Loucy (cell line): ENCODE results near the gene FGGY.

Experiments
- H2AFZ ChIP-seq: fragments of 200-600 bp; sonication (generic); 2 replicates; pipeline ENCODE4 v1.6.0; 2016; ENCODE audit warnings: antibody characterized with exemption, mild to moderate bottlenecking, low read length, moderate library complexity
- H3F3A ChIP-seq: fragments of 200-600 bp; 2 replicates; pipeline ENCODE4 v1.6.0; 2016; ENCODE audit warnings: antibody characterized with exemption, low read depth, mild to moderate bottlenecking
- H3K27me3 ChIP-seq: fragments of 200-600 bp; sonication (generic); 2 replicates; pipeline ENCODE4 v1.6.1; 2014; ENCODE audit warnings: low read length, mild to moderate bottlenecking; ENCODE audit not compliant: insufficient read depth, poor library complexity, severe bottlenecking
- H3K36me3 ChIP-seq: fragments of 200-600 bp; sonication (generic); 2 replicates; pipeline ENCODE4 v1.6.1; 2016; ENCODE audit warnings: low read length; ENCODE audit not compliant: insufficient read depth
- H3K4me1 ChIP-seq: fragments of 200-600 bp; sonication (generic); 2 replicates; pipeline ENCODE4 v1.5.1; 2014; ENCODE audit warnings: low read length, mild to moderate bottlenecking; ENCODE audit not compliant: insufficient read depth, poor library complexity, severe bottlenecking
- H3K4me2 ChIP-seq: fragments of 200-600 bp; sonication (generic); 2 replicates; pipeline ENCODE4 v1.6.0; 2014; ENCODE audit warnings: antibody characterized with exemption, low read length, low read depth, mild to moderate bottlenecking; ENCODE audit not compliant: poor library complexity, severe bottlenecking
- H3K4me3 ChIP-seq: fragments of 200-600 bp; sonication (generic); 2 replicates; pipeline ENCODE4 v1.5.1; 2014; ENCODE audit warnings: low read length, mild to moderate bottlenecking, mixed read lengths; ENCODE audit not compliant: poor library complexity, severe bottlenecking
- H3K79me2 ChIP-seq: fragments of 200-600 bp; sonication (generic); 2 replicates; pipeline ENCODE4 v1.6.1; 2014; ENCODE audit warnings: low read length; ENCODE audit not compliant: insufficient read depth
- H3K9ac ChIP-seq: fragments of 200-600 bp; sonication (generic); 2 replicates; pipeline ENCODE4 v1.6.0; 2014; ENCODE audit warnings: mild to moderate bottlenecking, low read depth, low read length, moderate library complexity; ENCODE audit not compliant: poor library complexity, severe bottlenecking
- H3K9me2 ChIP-seq: fragments of 200-600 bp; sonication (generic); replicated peaks from 2 replicates; pipeline ENCODE4 v1.6.1; 2016; ENCODE audit warnings: low read depth, low read length, mixed read lengths
- H3K9me3 ChIP-seq: fragments of 200-600 bp; sonication (generic); 2 replicates; pipeline ENCODE4 v1.6.1; 2014; ENCODE audit warnings: mild to moderate bottlenecking, antibody characterized with exemption, low read length, low read depth; ENCODE audit not compliant: insufficient read depth
- H4K20me1 ChIP-seq: fragments of 200-600 bp; sonication (generic); 2 replicates; pipeline ENCODE4 v1.6.0; 2014; ENCODE audit warnings: antibody characterized with exemption, low read length, mild to moderate bottlenecking; ENCODE audit not compliant: insufficient read depth, poor library complexity, severe bottlenecking
- CTCF ChIP-seq: fragments of 200-600 bp; sonication (generic); conservative IDR thresholded peaks from 2 replicates; pipeline ENCODE4 v1.5.1; 2014; ENCODE audit warnings: mild to moderate bottlenecking, antibody characterized with exemption, low read length
- EZH2phosphoT487 ChIP-seq: fragments of 200-600 bp; IDR thresholded peaks from 2 replicates; pipeline ENCODE4 v1.6.1; 2018; ENCODE audit warnings: antibody characterized with exemption, mild to moderate bottlenecking, moderate library complexity, borderline replicate concordance

Gene FGGY

DNA sequence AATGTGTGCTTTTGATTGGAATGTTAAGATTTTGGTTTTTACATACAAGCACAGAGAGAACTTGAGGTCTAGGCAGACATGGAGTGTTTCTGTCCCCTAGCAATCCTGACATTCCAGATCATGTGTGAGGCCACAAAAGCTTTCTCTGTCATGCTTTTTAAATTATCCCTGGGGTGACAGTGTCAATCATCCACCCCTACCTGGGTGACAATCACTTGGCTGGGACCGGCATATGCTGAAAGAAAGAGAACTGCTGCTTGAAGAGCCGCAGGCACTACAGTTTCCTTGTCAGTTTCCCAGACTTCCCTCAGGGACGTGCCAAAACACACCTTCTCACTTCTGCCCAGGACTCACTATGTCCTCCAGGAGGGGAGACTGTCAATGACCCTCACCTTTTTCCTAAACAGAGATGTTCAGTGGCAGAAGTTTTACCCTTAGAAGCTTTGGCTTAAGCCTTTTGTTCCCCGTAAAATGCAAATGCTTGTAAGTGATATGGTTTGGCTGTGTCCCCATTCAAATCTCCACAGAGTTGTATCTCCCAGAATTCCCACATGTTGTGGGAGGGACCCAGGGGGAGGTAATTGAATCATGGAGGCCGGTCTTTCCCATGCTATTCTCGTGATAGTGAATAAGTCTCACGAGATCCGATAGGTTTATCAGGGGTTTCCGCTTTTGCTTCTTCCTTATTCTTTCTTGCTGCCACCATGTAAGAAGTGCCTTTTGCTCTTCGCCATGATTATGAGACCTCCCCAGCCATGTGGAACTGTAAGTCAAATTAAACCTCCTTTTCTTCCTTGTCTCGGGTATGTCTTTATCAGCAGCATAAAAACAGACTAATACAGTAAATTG is 217.4 kb downstream of the FGGY start:
- Histone ChIP-seq H4K20me1 (no peaks in the 10 kb centered on the region), H3F3A (no peaks in the 10 kb centered on the region), H3K36me3 (peaks cover 7% of the 10 kb centered on the region; the same call in 1 of the 2 replicates), H3K9me3 (no peaks in the 10 kb centered on the region), H3K9me2 (no peaks in the 10 kb centered on the region), H3K4me1 (peaks cover 3% of the 10 kb centered on the region), H3K9ac (no peak overlapping the region), H3K27me3 (no peaks in the 10 kb centered on the region), H3K4me3 (no peak overlapping the region), H3K79me2 (no peaks in the 10 kb centered on the region), H2AFZ (no peak overlapping the region), H3K4me2 (no peak overlapping the region)
- no peak for TF ChIP-seq EZH2phosphoT487
- TF ChIP-seq CTCF: no peak

- Histone ChIP-seq H3K4me1 (no peaks in the 10 kb centered on the region), H3K9me2 (no peaks in the 10 kb centered on the region), H2AFZ (no peak overlapping the region), H3K9ac (no peak overlapping the region), H4K20me1 (no peaks in the 10 kb centered on the region), H3K36me3 (peaks cover 7% of the 10 kb centered on the region; the same call in 1 of the 2 replicates), H3K27me3 (no peaks in the 10 kb centered on the region), H3K9me3 (no peaks in the 10 kb centered on the region), H3K4me2 (no peak overlapping the region), H3F3A (no peaks in the 10 kb centered on the region), H3K4me3 (no peak overlapping the region), H3K79me2 (no peaks in the 10 kb centered on the region)
- TF ChIP-seq EZH2phosphoT487: no peak
- no peak for TF ChIP-seq CTCF
These were observed 220.0 kb downstream of the FGGY start for GRCh38 chr1:59516881-59517280.

DNA sequence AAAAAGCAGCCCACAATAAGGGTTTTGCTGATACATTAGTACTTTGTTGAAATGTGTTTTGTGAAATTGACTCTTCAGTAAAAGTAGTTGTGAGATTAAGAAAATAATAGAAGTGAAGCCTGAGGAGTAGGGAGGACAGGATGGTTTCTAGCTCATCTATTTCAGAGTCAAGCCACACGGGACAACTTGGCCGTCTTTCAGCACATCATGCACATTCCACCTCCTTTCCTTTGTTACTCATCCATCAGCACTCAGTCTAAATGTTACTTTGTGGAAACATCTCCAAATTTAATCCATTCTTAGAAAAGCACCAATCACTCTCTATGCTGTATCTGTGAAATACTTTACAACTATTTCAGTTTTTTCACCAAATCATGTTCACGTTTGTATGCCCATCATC is 223.3 kb downstream of the FGGY start:
- no peak overlapping the region for H3K4me2 ChIP-seq
- H4K20me1 ChIP-seq: no peaks in the 10 kb centered on the region
- no peaks in the 10 kb centered on the region for H3K36me3 ChIP-seq
- TF ChIP-seq EZH2phosphoT487: no peak
- no peak for TF ChIP-seq CTCF
- no peaks in the 10 kb centered on the region for H3F3A ChIP-seq
- H2AFZ ChIP-seq: no peak overlapping the region
- H3K9ac ChIP-seq: no peak overlapping the region
- H3K4me3 ChIP-seq: no peak overlapping the region
- peaks cover 4% of the 10 kb centered on the region for H3K4me1 ChIP-seq
- no peaks in the 10 kb centered on the region for H3K27me3 ChIP-seq
- no peaks in the 10 kb centered on the region for H3K9me2 ChIP-seq
- no peaks in the 10 kb centered on the region for H3K79me2 ChIP-seq
- H3K9me3 ChIP-seq: no peaks in the 10 kb centered on the region
